ENCODE data around the gene LPP.

GRCh38 chr3:188746291-188746783 is 592.4 kb downstream of the LPP start:
- TF ChIP-seq CTCF (IDR thresholded peaks at IDR 0.05; ENCODE audit: low read length) (no peak), EZH2 (optimal IDR thresholded peaks at IDR 0.05; ENCODE audit: low read depth, low read length) (no peak)

All from MM.1S (cell line).